Aorta (tissue), 5 donors: ENCODE measurements around the gene AXL. TPM values are rescaled to one million over a fixed set of nuclear protein-coding genes. Genes with fewer than 3 reads are reported as not detected.
A peak's percentile ranks its signal among the peaks of the same experiment; 100 is the strongest.

ENCODE experiments used
- ATAC-seq: fragments of 200-7000 bp; cut with Tn5 transposase; one replicate; pipeline ENCODE4 v1.9.1; 2022; ENCODE audit warnings: moderate library complexity; ENCODE audit not compliant: low FRiP score
- DNase-seq, 2 donors: peaks; one replicate each; pipeline ENCODE4 v3.0.0-alpha.2; 2020
- H3K27ac ChIP-seq, 2 donors: one replicate each; pipeline ENCODE4 v1.5.1; 2013; ENCODE audit warnings: low read length in 2 of 2, mild to moderate bottlenecking in 2 of 2, moderate library complexity in 2 of 2, control low read depth in 1 of 2, inconsistent platforms in 1 of 2, low read depth in 1 of 2
- H3K27me3 ChIP-seq, 2 donors: one replicate each; pipeline ENCODE4 v1.6.1; 2013; ENCODE audit warnings: control low read depth in 1 of 2, low read length in 1 of 2, mild to moderate bottlenecking in 1 of 2, moderate library complexity in 1 of 2; ENCODE audit not compliant: insufficient read depth in 2 of 2, control insufficient read depth in 1 of 2
- H3K36me3 ChIP-seq, 2 donors: one replicate each; pipeline ENCODE4 v1.6.1; 2013; ENCODE audit warnings: control low read depth in 1 of 2, low read length in 1 of 2, mild to moderate bottlenecking in 1 of 2; ENCODE audit not compliant: insufficient read depth in 2 of 2, control insufficient read depth in 1 of 2
- H3K4me1 ChIP-seq, 2 donors: one replicate each; pipeline ENCODE4 v1.6.1; 2013; ENCODE audit warnings: low read length in 2 of 2, control low read depth in 1 of 2, mild to moderate bottlenecking in 1 of 2, moderate library complexity in 1 of 2; ENCODE audit not compliant: insufficient read depth in 2 of 2, control insufficient read depth in 1 of 2
- H3K4me3 ChIP-seq, 2 donors: one replicate each; pipeline ENCODE4 v1.5.1; 2013; ENCODE audit warnings: low read length in 2 of 2, control low read depth in 1 of 2, mild to moderate bottlenecking in 1 of 2
- H3K9me3 ChIP-seq: one replicate; pipeline ENCODE4 v1.6.1; 2013; ENCODE audit warnings: mild to moderate bottlenecking, low read length; ENCODE audit not compliant: control insufficient read depth
- WGBS, 2 donors: extraction: QIAGEN DNeasy Blood & Tissue Kit; methylation state at CpG; one replicate each; pipeline ENCODE4 v1.1.7; 2013; 5-methylcytosine and 5-hydroxymethylcytosine counted together
- intact Hi-C, 2 donors: fragments of 100-400 bp; cut with DNase I; formaldehyde crosslinking; loops; one replicate each; pipeline versions ENCODE4 v1.14.2 to v1.15.0; 2022
- polyA plus RNA-seq, 2 donors: library from polyadenylated mRNA; stranded (reverse); fragments of 200-250 nt; gene quantifications; one replicate each; pipeline ENCODE4 v1.2.3, GENCODE V29; 2013
- total RNA-seq, 2 donors: library from RNA; stranded (reverse); fragmentation: NEBNext Ultra II Directional; extraction: Animal tissue kit (Norgen Biotek cat#: 25700); gene quantifications; one replicate each; pipeline ENCODE4 v1.2.1, GENCODE V29; 2021
- donor health status: healthy with polysubstance abuse.
- donor health status: Bipolar disorder and iron deficiency.
- donor health status: DM: no; HTN: no; CAD: no.
- donor health status: DM: no; HTN: no; CAD: no.
- donor health status: DM: yes; HTN: yes; CAD: no.

AXL gene
- total and polyA plus RNA-seq, 4 donors = 14.8 to 106 (median 75.1) TPM

- Histone ChIP-seq H3K27me3 (no peaks in the 10 kb centered on the region), H3K9me3 (no peaks in the 10 kb centered on the region), H3K4me3 (no peak overlapping the region), H3K4me1 (no peaks in the 10 kb centered on the region), H3K36me3 (peaks cover 0 to 6% of the 10 kb centered on the region in 2 donors), H3K27ac (no peak overlapping the region)
- no peak for ATAC-seq
- intact Hi-C loops = no loop called here
- DNase-seq = no peak
- WGBS, 2 donors = 90 to 97% methylated on average over 9 of the region's 9 CpGs
These were observed 20.3 kb downstream of the AXL start for GRCh38 chr19:41239363-41239762.

GRCh38 chr19:41239961-41240574, 21.0 kb downstream of the AXL start:
- ATAC-seq = no peak
- no peak overlapping the region for H3K4me3 ChIP-seq

GRCh38 chr19:41241859-41242258, 22.8 kb downstream of the AXL start:
- no peak overlapping the region for H3K4me3 ChIP-seq
- DNase-seq = no peak
- no peak overlapping the region for H3K27ac ChIP-seq
- intact Hi-C loops = no loop called here
- H3K27me3 ChIP-seq = no peaks in the 10 kb centered on the region
- H3K4me1 ChIP-seq = no peaks in the 10 kb centered on the region
- 86 to 90% methylated on average over 5 of the region's 5 CpGs for WGBS, 2 donors
- no peak for ATAC-seq
- H3K36me3 ChIP-seq = peaks cover 0 to 6% of the 10 kb centered on the region in 2 donors
- H3K9me3 ChIP-seq = no peaks in the 10 kb centered on the region

More at GRCh38 chr19:41239961-41240574, 21.0 kb downstream of the AXL start:
- WGBS, 2 donors = 96 to 99% methylated on average over 2 of the region's 2 CpGs
- Histone ChIP-seq H3K36me3 (peaks cover 0 to 6% of the 10 kb centered on the region in 2 donors), H3K4me1 (no peaks in the 10 kb centered on the region), H3K27me3 (no peaks in the 10 kb centered on the region), H3K9me3 (no peaks in the 10 kb centered on the region), H3K27ac (no peak overlapping the region)
- no peak for DNase-seq
- intact Hi-C loops = no loop called here

GRCh38 chr19:41244117-41244516, 25.1 kb downstream of the AXL start:
- no peak for DNase-seq
- Histone ChIP-seq H3K9me3 (no peaks in the 10 kb centered on the region), H3K36me3 (peaks cover 2 to 10% of the 10 kb centered on the region in 2 donors), H3K27ac (no peak overlapping the region), H3K4me1 (no peaks in the 10 kb centered on the region), H3K4me3 (no peak overlapping the region), H3K27me3 (no peaks in the 10 kb centered on the region)
- intact Hi-C loops = no loop called here
- WGBS, 2 donors = 83 to 86% methylated on average over 4 of the region's 4 CpGs
- no peak for ATAC-seq

GRCh38 chr19:41245843-41246242, 26.8 kb downstream of the AXL start:
- Histone ChIP-seq H3K36me3 (peaks cover 2 to 9% of the 10 kb centered on the region in 2 donors), H3K4me3 (no peak overlapping the region), H3K27ac (no peak overlapping the region), H3K27me3 (no peaks in the 10 kb centered on the region), H3K4me1 (no peaks in the 10 kb centered on the region), H3K9me3 (no peaks in the 10 kb centered on the region)
- intact Hi-C loops = no loop called here
- ATAC-seq (no peak), DNase-seq (no peak)
- 77 to 83% methylated on average over 3 of the region's 3 CpGs for WGBS, 2 donors

GRCh38 chr19:41248895-41249294, 29.9 kb downstream of the AXL start:
- no peaks in the 10 kb centered on the region for H3K4me1 ChIP-seq
- no peak overlapping the region for H3K4me3 ChIP-seq
- H3K36me3 ChIP-seq = peaks cover 2 to 18% of the 10 kb centered on the region in 2 donors
- intact Hi-C loops = no loop called here
- 93 to 95% methylated on average over 4 of the region's 4 CpGs for WGBS, 2 donors
- ATAC-seq (no peak), DNase-seq (no peak)
- H3K27ac ChIP-seq = no peak overlapping the region
- no peaks in the 10 kb centered on the region for H3K9me3 ChIP-seq
- no peaks in the 10 kb centered on the region for H3K27me3 ChIP-seq

GRCh38 chr19:41249707-41250423, 30.8 kb downstream of the AXL start:
- H3K36me3 ChIP-seq = peaks cover 2 to 18% of the 10 kb centered on the region in 2 donors
- H3K4me1 ChIP-seq = no peaks in the 10 kb centered on the region
- H3K9me3 ChIP-seq = no peaks in the 10 kb centered on the region
- H3K27me3 ChIP-seq = no peaks in the 10 kb centered on the region
- DNase-seq (no peak), ATAC-seq (no peak)
- no peak overlapping the region for H3K27ac ChIP-seq
- WGBS, 2 donors = 87 to 92% methylated on average over 9 of the region's 9 CpGs
- no peak overlapping the region for H3K4me3 ChIP-seq
- intact Hi-C loops = no loop called here

- DNase-seq = no peak
- H3K4me3 ChIP-seq = no peak overlapping the region
- intact Hi-C loops = no loop called here
- H3K9me3 ChIP-seq = no peaks in the 10 kb centered on the region
- no peaks in the 10 kb centered on the region for H3K4me1 ChIP-seq
- H3K36me3 ChIP-seq = peaks cover 4 to 20% of the 10 kb centered on the region in 2 donors
- H3K27me3 ChIP-seq = no peaks in the 10 kb centered on the region
- no peak overlapping the region for H3K27ac ChIP-seq
- 93 to 94% methylated on average over 6 of the region's 6 CpGs for WGBS, 2 donors
- peak; percentile 34 for ATAC-seq
These were observed 34.6 kb downstream of the AXL start for GRCh38 chr19:41253660-41254059.

- Histone ChIP-seq H3K36me3 (peaks cover 4 to 24% of the 10 kb centered on the region in 2 donors), H3K27ac (no peak overlapping the region), H3K4me1 (no peaks in the 10 kb centered on the region), H3K4me3 (no peak overlapping the region), H3K9me3 (no peaks in the 10 kb centered on the region), H3K27me3 (no peaks in the 10 kb centered on the region)
- DNase-seq (no peak), ATAC-seq (no peak)
- intact Hi-C loops = no loop called here
These were observed 36.1 kb downstream of the AXL start for GRCh38 chr19:41255171-41255570.
